Measurements from ENCODE around the gene CEP78.

The CEP78 gene

GRCh38 chr9:78291240-78291925 is 55.5 kb downstream of the CEP78 start:
- H2BK12ac ChIP-seq (ENCODE audit: low read length) = no peak overlapping the region
- H3K4me2 ChIP-seq (ENCODE audit: insufficient read depth, low read length, poor library complexity, severe bottlenecking) = no peak overlapping the region
- H3K4ac ChIP-seq (ENCODE audit: low read length) = no peak overlapping the region
- no peak overlapping the region for H2BK15ac ChIP-seq (ENCODE audit: low read length)
- H3K23ac ChIP-seq (ENCODE audit: low read depth, low read length, poor library complexity) = no peak overlapping the region
- no peak overlapping the region for H3K14ac ChIP-seq (ENCODE audit: low read length)
- no peak overlapping the region for H3K18ac ChIP-seq (ENCODE audit: low read length)
- no peak overlapping the region for H4K8ac ChIP-seq (ENCODE audit: low read depth, low read length)
- no peak overlapping the region for H2BK5ac ChIP-seq (ENCODE audit: low read length)
- H4K91ac ChIP-seq (ENCODE audit: low read depth, low read length, poor library complexity) = no peak overlapping the region
- no peaks in the 10 kb centered on the region for H3K9me3 ChIP-seq (replicated peaks in 1 of 2; ENCODE audit: control insufficient read depth in 2 of 2, insufficient read depth in 1 of 2, low read depth in 1 of 2, low read length in 2 of 2)
- H2BK120ac ChIP-seq (ENCODE audit: low read depth, low read length) = no peak overlapping the region
- no peaks in the 10 kb centered on the region for H3K36me3 ChIP-seq (replicated peaks in 1 of 2; ENCODE audit: control insufficient read depth in 2 of 2, insufficient read depth in 2 of 2, low read length in 2 of 2)
- H3K9ac ChIP-seq (ENCODE audit: low read depth, low read length, poor library complexity) = no peak overlapping the region
- peaks cover 5 to 14% of the 10 kb centered on the region in 2 donors for H3K4me1 ChIP-seq (ENCODE audit: control insufficient read depth in 2 of 2, insufficient read depth in 1 of 2, low read depth in 1 of 2, low read length in 2 of 2)
- H2AFZ ChIP-seq (ENCODE audit: low read length) = peak overlapping the region; percentile 57
- no peak overlapping the region for H2AK5ac ChIP-seq (ENCODE audit: low read depth, low read length)
- no peak overlapping the region for H3K4me3 ChIP-seq (ENCODE audit: low read length in 2 of 2)
- no peaks in the 10 kb centered on the region for H3K27me3 ChIP-seq (ENCODE audit: control insufficient read depth in 3 of 3, insufficient read depth in 3 of 3, low read depth in 1 of 3, low read length in 3 of 3)
- DNase-seq (ENCODE audit: low spot score) = no peak
- no peaks in the 10 kb centered on the region for H3K79me1 ChIP-seq (ENCODE audit: low read depth, low read length)
- H3K27ac ChIP-seq (replicated peaks; ENCODE audit: low read length) = no peak overlapping the region
- no CpG with 5 or more reads among the region's 8 CpGs for WGBS, 2 donors (ENCODE audit: extremely low coverage in 2 of 2, insufficient read length in 2 of 2, insufficient replicate concordance in 1 of 2)

DNA sequence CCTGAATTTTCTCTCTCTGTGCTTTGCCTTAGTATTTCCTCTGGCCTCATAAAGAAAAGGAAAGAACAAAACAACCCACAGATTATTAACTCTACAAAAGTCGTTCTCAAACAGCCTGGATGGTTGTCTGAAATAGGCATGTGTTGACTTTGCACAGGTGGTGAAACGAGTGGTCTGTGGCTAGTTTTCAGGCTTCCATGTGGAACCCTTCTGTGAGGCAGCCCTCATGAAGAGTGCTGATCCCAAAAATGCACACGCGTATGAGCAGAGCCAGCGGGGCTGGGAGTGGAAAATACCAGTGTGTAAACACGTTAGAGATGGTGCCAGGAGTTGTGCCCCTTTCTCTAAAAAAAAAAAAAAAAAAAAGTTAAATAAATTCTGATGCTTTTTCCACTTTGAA is 56.2 kb downstream of the CEP78 start:
- Histone ChIP-seq H3K9ac (ENCODE audit: low read depth, low read length, poor library complexity) (no peak overlapping the region), H3K27ac (replicated peaks; ENCODE audit: low read length) (no peak overlapping the region), H2BK15ac (ENCODE audit: low read length) (no peak overlapping the region), H2BK5ac (ENCODE audit: low read length) (no peak overlapping the region), H3K36me3 (replicated peaks in 1 of 2; ENCODE audit: control insufficient read depth in 2 of 2, insufficient read depth in 2 of 2, low read length in 2 of 2) (no peaks in the 10 kb centered on the region), H3K4ac (ENCODE audit: low read length) (no peak overlapping the region), H2BK120ac (ENCODE audit: low read depth, low read length) (no peak overlapping the region), H3K9me3 (replicated peaks in 1 of 2; ENCODE audit: control insufficient read depth in 2 of 2, insufficient read depth in 1 of 2, low read depth in 1 of 2, low read length in 2 of 2) (no peaks in the 10 kb centered on the region), H3K4me1 (ENCODE audit: control insufficient read depth in 2 of 2, insufficient read depth in 1 of 2, low read depth in 1 of 2, low read length in 2 of 2) (peaks cover 5 to 14% of the 10 kb centered on the region in 2 donors), H2AFZ (ENCODE audit: low read length) (peak overlapping the region; percentile 57), H2AK5ac (ENCODE audit: low read depth, low read length) (no peak overlapping the region), H2BK12ac (ENCODE audit: low read length) (no peak overlapping the region), H3K4me2 (ENCODE audit: insufficient read depth, low read length, poor library complexity, severe bottlenecking) (no peak overlapping the region), H3K79me1 (ENCODE audit: low read depth, low read length) (no peaks in the 10 kb centered on the region), H3K27me3 (ENCODE audit: control insufficient read depth in 3 of 3, insufficient read depth in 3 of 3, low read depth in 1 of 3, low read length in 3 of 3) (no peaks in the 10 kb centered on the region), H4K91ac (ENCODE audit: low read depth, low read length, poor library complexity) (no peak overlapping the region), H3K4me3 (ENCODE audit: low read length in 2 of 2) (no peak overlapping the region), H3K18ac (ENCODE audit: low read length) (no peak overlapping the region), H3K14ac (ENCODE audit: low read length) (no peak overlapping the region), H4K8ac (ENCODE audit: low read depth, low read length) (no peak overlapping the region), H3K23ac (ENCODE audit: low read depth, low read length, poor library complexity) (no peak overlapping the region)
- no peak for DNase-seq (ENCODE audit: low spot score)
- WGBS, 2 donors (ENCODE audit: extremely low coverage in 2 of 2, insufficient read length in 2 of 2, insufficient replicate concordance in 1 of 2) = no CpG with 5 or more reads among the region's 6 CpGs

DNA sequence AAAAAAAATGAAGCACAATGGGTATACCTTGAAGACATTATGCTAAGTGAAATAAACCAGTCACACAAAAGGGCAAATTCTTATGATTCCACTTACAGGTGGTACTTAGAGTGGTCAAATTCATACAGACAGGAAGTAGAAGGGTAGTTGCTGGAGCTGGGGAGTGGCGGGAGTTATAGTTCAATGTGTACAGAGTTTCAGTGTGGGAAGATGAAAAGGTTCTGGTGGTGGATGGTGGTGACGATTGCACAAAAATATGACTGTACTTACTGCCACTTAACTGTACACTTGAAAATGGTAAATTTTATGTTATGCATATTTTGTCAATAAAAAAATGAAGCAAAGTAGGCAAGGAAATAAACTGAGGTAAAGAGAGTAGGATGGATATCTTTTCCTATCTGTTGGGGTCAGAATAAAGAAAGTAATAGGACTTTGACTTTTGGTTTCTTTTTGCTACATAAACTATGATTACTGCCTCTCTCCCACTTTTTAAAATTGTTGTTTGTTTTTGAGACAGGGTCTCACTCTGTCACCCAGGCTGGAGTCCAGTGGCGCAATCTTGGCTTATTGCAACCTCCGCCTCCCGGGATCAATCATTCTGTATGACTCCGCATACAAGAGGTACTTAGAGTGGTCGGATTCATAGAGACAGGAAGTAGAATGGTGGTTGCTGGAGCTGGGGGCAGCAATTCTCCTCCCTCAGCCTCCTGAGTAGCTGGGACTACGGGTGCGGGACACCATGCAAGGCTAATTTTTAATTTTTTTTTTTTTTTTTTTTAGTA is 57.0 kb downstream of the CEP78 start:
- H3K4me3 ChIP-seq (ENCODE audit: low read length in 2 of 2) = no peak overlapping the region
- no peak overlapping the region for H2BK15ac ChIP-seq (ENCODE audit: low read length)
- H2AFZ ChIP-seq (ENCODE audit: low read length) = no peak overlapping the region
- H4K91ac ChIP-seq (ENCODE audit: low read depth, low read length, poor library complexity) = no peak overlapping the region
- H3K4ac ChIP-seq (ENCODE audit: low read length) = no peak overlapping the region
- WGBS, 2 donors (ENCODE audit: extremely low coverage in 2 of 2, insufficient read length in 2 of 2, insufficient replicate concordance in 1 of 2) = no CpG with 5 or more reads among the region's 9 CpGs
- H3K18ac ChIP-seq (ENCODE audit: low read length) = no peak overlapping the region
- H3K9ac ChIP-seq (ENCODE audit: low read depth, low read length, poor library complexity) = no peak overlapping the region
- no peak overlapping the region for H3K27ac ChIP-seq (replicated peaks; ENCODE audit: low read length)
- H4K8ac ChIP-seq (ENCODE audit: low read depth, low read length) = no peak overlapping the region
- H3K27me3 ChIP-seq (ENCODE audit: control insufficient read depth in 3 of 3, insufficient read depth in 3 of 3, low read depth in 1 of 3, low read length in 3 of 3) = no peaks in the 10 kb centered on the region
- H3K79me1 ChIP-seq (ENCODE audit: low read depth, low read length) = peaks cover 4% of the 10 kb centered on the region
- DNase-seq (ENCODE audit: low spot score) = no peak
- no peak overlapping the region for H2AK5ac ChIP-seq (ENCODE audit: low read depth, low read length)
- peaks cover 5 to 14% of the 10 kb centered on the region in 2 donors for H3K4me1 ChIP-seq (ENCODE audit: control insufficient read depth in 2 of 2, insufficient read depth in 1 of 2, low read depth in 1 of 2, low read length in 2 of 2)
- no peak overlapping the region for H2BK12ac ChIP-seq (ENCODE audit: low read length)
- H3K14ac ChIP-seq (ENCODE audit: low read length) = no peak overlapping the region
- H3K23ac ChIP-seq (ENCODE audit: low read depth, low read length, poor library complexity) = no peak overlapping the region
- H2BK120ac ChIP-seq (ENCODE audit: low read depth, low read length) = no peak overlapping the region
- no peak overlapping the region for H3K4me2 ChIP-seq (ENCODE audit: insufficient read depth, low read length, poor library complexity, severe bottlenecking)
- H3K9me3 ChIP-seq (replicated peaks in 1 of 2; ENCODE audit: control insufficient read depth in 2 of 2, insufficient read depth in 1 of 2, low read depth in 1 of 2, low read length in 2 of 2) = no peaks in the 10 kb centered on the region
- no peaks in the 10 kb centered on the region for H3K36me3 ChIP-seq (replicated peaks in 1 of 2; ENCODE audit: control insufficient read depth in 2 of 2, insufficient read depth in 2 of 2, low read length in 2 of 2)
- H2BK5ac ChIP-seq (ENCODE audit: low read length) = no peak overlapping the region
